A549 (cell line): ENCODE measurements around the gene SCNN1B.

Experiments used
- CEBPB ChIP-seq, 2 experiments: fragments of >200 bp in 1 of 2; sonication (Bioruptor Twin) in 1 of 2; formaldehyde crosslinking in 1 of 2; IDR thresholded peaks; 2 replicates each; pipeline ENCODE4 v1.6.1; 2012 to 2016
- CHD2 ChIP-seq: fragments of 150-350 bp; IDR thresholded peaks from 2 replicates; pipeline ENCODE4 v1.6.1; 2014; ENCODE audit warnings: low read length; ENCODE audit not compliant: partially characterized antibody
- CTCF ChIP-seq: fragments of >200 bp; sonication (Bioruptor Twin); formaldehyde crosslinking; IDR thresholded peaks from 3 replicates; pipeline ENCODE4 v1.5.1; 2016
- HMGXB4 ChIP-seq: fragments of 250-450 bp; sonication (Bioruptor Pico); IDR thresholded peaks from 2 replicates; pipeline ENCODE4 v1.5.0; 2021; ENCODE audit warnings: mild to moderate bottlenecking, moderate library complexity, borderline replicate concordance
- HOXB5 ChIP-seq: fragments of 250-450 bp; sonication (Bioruptor Pico); IDR thresholded peaks from 2 replicates; pipeline ENCODE4 v1.5.0; 2020; ENCODE audit warnings: mild to moderate bottlenecking, moderate library complexity
- MAX ChIP-seq: IDR thresholded peaks from 2 replicates; pipeline ENCODE4 v1.6.1; 2012
- MYC ChIP-seq: IDR thresholded peaks from 2 replicates; pipeline ENCODE4 v1.6.1; 2012; ENCODE audit warnings: mild to moderate bottlenecking, inconsistent platforms, low read length, improper control_type of control experiment, borderline replicate concordance
- PHF8 ChIP-seq: fragments of 200-600 bp; sonication (generic); IDR thresholded peaks from 2 replicates; pipeline ENCODE4 v1.6.1; 2016; ENCODE audit warnings: low read depth, mild to moderate bottlenecking, antibody characterized with exemption, moderate library complexity, borderline replicate concordance
- POLR2A ChIP-seq: IDR thresholded peaks from 2 replicates; pipeline ENCODE4 v1.6.1; 2012; ENCODE audit warnings: mild to moderate bottlenecking, low read length
- RAD21 ChIP-seq, 2 experiments: fragments of >200 bp in 1 of 2; sonication (Bioruptor Twin) in 1 of 2; formaldehyde crosslinking in 1 of 2; IDR thresholded peaks in 1 of 2; conservative IDR thresholded peaks in 1 of 2; 2 replicates in 1 of 2; 3 replicates in 1 of 2; pipeline ENCODE4 v1.6.1; 2012 to 2018; ENCODE audit warnings: inconsistent platforms in 1 of 2
- REST ChIP-seq: fragments of 200-600 bp; sonication (generic); IDR thresholded peaks from 2 replicates; pipeline ENCODE4 v1.6.1; 2016; ENCODE audit warnings: antibody characterized with exemption, mild to moderate bottlenecking, moderate library complexity
- RFX5 ChIP-seq: fragments of 450-650 bp; IDR thresholded peaks from 2 replicates; pipeline ENCODE4 v1.7.1; 2014; ENCODE audit warnings: antibody characterized with exemption, mild to moderate bottlenecking, moderate library complexity
- SREBF2 ChIP-seq: fragments of 450-650 bp; IDR thresholded peaks from 2 replicates; pipeline ENCODE4 v1.6.1; 2014; ENCODE audit warnings: mild to moderate bottlenecking, moderate library complexity

GRCh38 chr16:23293016-23293415 is 9.1 kb upstream of the SCNN1B start:
- TF ChIP-seq POLR2A (no peak), CTCF (no peak), CEBPB (IDR thresholded peaks at IDR 0.05) (no peak), REST (no peak), CHD2 (no peak), RAD21 (conservative IDR thresholded peaks at IDR 0.05 in 1 of 2, IDR thresholded peaks at IDR 0.05 in 1 of 2) (no peak), MAX (no peak), SREBF2 (no peak), PHF8 (no peak), HOXB5 (no peak), HMGXB4 (CRISPR knock-in tag) (no peak), MYC (no peak), RFX5 (no peak)
